ENCODE results near the gene GALNT14. TPM values are rescaled to one million over a fixed set of nuclear protein-coding genes. Genes with fewer than 3 reads are reported as not detected.

GALNT14 gene
- total RNA-seq, 1 donor from 2014 or later: 6.4 TPM

- DNase-seq (ENCODE audit: low spot score): peak; percentile 60
- Histone ChIP-seq H3K36me3 (no peaks in the 10 kb centered on the region), H3K4me2 (peak overlapping the region; percentile 64), H2AFZ (replicated peaks) (peak overlapping the region; percentile 30), H3F3A (ENCODE audit: low read depth) (peaks cover 12% of the 10 kb centered on the region), H3K9ac (no peak overlapping the region), H3K4me3 (peak overlapping the region; percentile 48), H3K79me2 (ENCODE audit: low read depth) (no peaks in the 10 kb centered on the region), H3K27me3 (peaks cover 73% of the 10 kb centered on the region), H4K20me1 (ENCODE audit: low read depth) (peaks cover 3% of the 10 kb centered on the region), H3K4me1 (peaks cover 12% of the 10 kb centered on the region), H3K9me3 (ENCODE audit: low read depth) (no peaks in the 10 kb centered on the region), H3K27ac (no peak overlapping the region)
- Mint-ChIP-seq H3K4me3 (peak overlapping the region; percentile 82), H3K27me3 (ENCODE audit: insufficient read depth, low read depth) (peaks cover 41% of the 10 kb centered on the region), H3K4me1 (peaks cover 6% of the 10 kb centered on the region), H3K9me3 (no peaks in the 10 kb centered on the region), H3K27ac (no peak overlapping the region), H3K36me3 (no peaks in the 10 kb centered on the region)
- TF ChIP-seq EZH2phosphoT487 (IDR thresholded peaks at IDR 0.05) (peak; percentile 36), CTCF (IDR thresholded peaks at IDR 0.05) (no peak), EZH2 (IDR thresholded peaks at IDR 0.05) (peak; percentile 92)
Observed at GRCh38 chr2:31137211-31138036, 816 bp downstream of the GALNT14 start.

- Histone ChIP-seq H3K4me2 (peak overlapping the region; percentile 64), H3K27me3 (peaks cover 73% of the 10 kb centered on the region), H4K20me1 (ENCODE audit: low read depth) (peaks cover 3% of the 10 kb centered on the region), H3K4me1 (peaks cover 15% of the 10 kb centered on the region), H3K4me3 (peak overlapping the region; percentile 48), H3K36me3 (no peaks in the 10 kb centered on the region), H3F3A (ENCODE audit: low read depth) (peaks cover 13% of the 10 kb centered on the region), H3K79me2 (ENCODE audit: low read depth) (no peaks in the 10 kb centered on the region), H3K9me3 (ENCODE audit: low read depth) (no peaks in the 10 kb centered on the region), H3K9ac (no peak overlapping the region), H2AFZ (replicated peaks) (peak overlapping the region; percentile 30), H3K27ac (no peak overlapping the region)
- Mint-ChIP-seq H3K4me1 (peaks cover 6% of the 10 kb centered on the region), H3K4me3 (peak overlapping the region; percentile 82), H3K36me3 (no peaks in the 10 kb centered on the region), H3K9me3 (no peaks in the 10 kb centered on the region), H3K27me3 (ENCODE audit: insufficient read depth, low read depth) (peaks cover 41% of the 10 kb centered on the region), H3K27ac (no peak overlapping the region)
- TF ChIP-seq EZH2 (IDR thresholded peaks at IDR 0.05) (no peak), EZH2phosphoT487 (IDR thresholded peaks at IDR 0.05) (no peak)
- DNase-seq (ENCODE audit: low spot score): no peak
Observed at GRCh38 chr2:31136732-31137131, 1.5 kb downstream of the GALNT14 start.

- Mint-ChIP-seq H3K36me3 (no peaks in the 10 kb centered on the region), H3K27ac (no peak overlapping the region), H3K4me3 (peak overlapping the region; percentile 82), H3K27me3 (ENCODE audit: insufficient read depth, low read depth) (peaks cover 48% of the 10 kb centered on the region), H3K4me1 (peaks cover 11% of the 10 kb centered on the region), H3K9me3 (no peaks in the 10 kb centered on the region)
- H2AFZ ChIP-seq (replicated peaks): no peak overlapping the region
- H3K4me2 ChIP-seq: no peak overlapping the region
- H3K36me3 ChIP-seq: no peaks in the 10 kb centered on the region
- peaks cover 19% of the 10 kb centered on the region for H3K4me1 ChIP-seq
- DNase-seq (ENCODE audit: low spot score): no peak
- H3K4me3 ChIP-seq: no peak overlapping the region
- no peaks in the 10 kb centered on the region for H3K9me3 ChIP-seq (ENCODE audit: low read depth)
- H3F3A ChIP-seq (ENCODE audit: low read depth): peaks cover 15% of the 10 kb centered on the region
- TF ChIP-seq EZH2 (IDR thresholded peaks at IDR 0.05) (no peak), EZH2phosphoT487 (IDR thresholded peaks at IDR 0.05) (no peak)
- no peaks in the 10 kb centered on the region for H3K79me2 ChIP-seq (ENCODE audit: low read depth)
- peaks cover 68% of the 10 kb centered on the region for H3K27me3 ChIP-seq
- H3K9ac ChIP-seq: no peak overlapping the region
- H4K20me1 ChIP-seq (ENCODE audit: low read depth): peaks cover 3% of the 10 kb centered on the region
- no peak overlapping the region for H3K27ac ChIP-seq
Observed at GRCh38 chr2:31136000-31136399, 2.2 kb downstream of the GALNT14 start.

- H3K4me3 ChIP-seq: no peak overlapping the region
- TF ChIP-seq EZH2 (IDR thresholded peaks at IDR 0.05): no peak
- no peak for TF ChIP-seq CTCF (IDR thresholded peaks at IDR 0.05)
- no peak for TF ChIP-seq EZH2phosphoT487 (IDR thresholded peaks at IDR 0.05)
- no peak overlapping the region for H3K4me2 ChIP-seq
- peaks cover 28% of the 10 kb centered on the region for H3K4me1 ChIP-seq
- no peaks in the 10 kb centered on the region for H3K36me3 ChIP-seq
- Mint-ChIP-seq H3K27ac (no peak overlapping the region), H3K27me3 (ENCODE audit: insufficient read depth, low read depth) (peaks cover 45% of the 10 kb centered on the region), H3K4me1 (peaks cover 23% of the 10 kb centered on the region), H3K4me3 (no peak overlapping the region), H3K9me3 (no peaks in the 10 kb centered on the region), H3K36me3 (no peaks in the 10 kb centered on the region)
- H3K27ac ChIP-seq: no peak overlapping the region
- peaks cover 53% of the 10 kb centered on the region for H3K27me3 ChIP-seq
- DNase-seq (ENCODE audit: low spot score): no peak
- H3F3A ChIP-seq (ENCODE audit: low read depth): peaks cover 21% of the 10 kb centered on the region
- H3K9me3 ChIP-seq (ENCODE audit: low read depth): no peaks in the 10 kb centered on the region
- peaks cover 3% of the 10 kb centered on the region for H4K20me1 ChIP-seq (ENCODE audit: low read depth)
- H2AFZ ChIP-seq (replicated peaks): no peak overlapping the region
- H3K9ac ChIP-seq: no peak overlapping the region
- H3K79me2 ChIP-seq (ENCODE audit: low read depth): no peaks in the 10 kb centered on the region
Observed at GRCh38 chr2:31134480-31134879, 3.8 kb downstream of the GALNT14 start.
